Measurements from ENCODE around the gene KRTAP10-9. TPM values are rescaled to one million over a fixed set of nuclear protein-coding genes. Genes with fewer than 3 reads are reported as not detected.
A peak's percentile ranks its signal among the peaks of the same experiment; 100 is the strongest.

KRTAP10-9 gene
- total RNA-seq, 4 donors from 2014 or later: not detected

DNA sequence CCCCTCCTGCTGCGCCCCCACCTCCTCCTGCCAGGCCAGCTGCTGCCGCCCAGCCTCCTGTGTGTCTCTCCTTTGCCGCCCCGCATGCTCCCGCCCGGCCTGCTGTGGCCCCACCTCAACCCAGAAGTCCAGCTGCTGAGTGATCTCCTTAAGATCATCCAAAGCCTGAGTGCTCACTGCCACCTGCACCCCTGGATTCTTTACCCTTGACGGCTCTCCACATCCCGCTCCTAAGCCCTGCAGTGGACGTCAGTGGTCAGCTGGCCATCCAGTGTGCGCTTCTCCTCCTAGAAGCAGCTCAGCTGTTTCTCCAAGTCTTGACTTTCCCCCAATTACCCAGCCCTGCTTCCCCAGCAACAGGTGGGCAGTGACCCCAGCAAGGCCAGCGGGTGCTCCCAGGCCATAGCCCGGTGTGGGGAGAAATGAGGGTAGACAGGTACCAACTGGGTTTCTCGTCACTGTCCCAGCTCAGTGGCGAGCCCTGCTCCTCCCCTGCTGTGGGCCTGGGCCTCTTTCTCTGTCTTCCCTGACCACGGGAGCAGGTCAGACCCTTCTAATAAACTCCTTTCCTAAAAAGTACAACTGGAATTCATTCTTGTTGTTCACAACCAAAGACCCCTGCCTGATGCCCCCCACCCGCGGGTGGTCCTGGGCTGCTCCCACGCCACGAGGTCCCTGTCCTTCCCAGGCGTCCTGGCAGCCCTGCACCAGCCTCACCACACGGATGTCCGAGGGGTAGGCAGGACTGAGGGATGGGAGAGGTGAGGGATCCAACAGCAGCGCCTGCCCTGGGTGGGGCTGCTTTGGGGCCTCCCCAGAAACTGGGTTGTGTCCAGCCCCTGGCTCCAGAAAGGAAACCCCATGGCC is 25.1 kb upstream of the KRTAP10-9 start:
- peak; percentile 75 for DNase-seq (ENCODE audit: extremely low spot score)
- Histone ChIP-seq H3K4me3 (no peak overlapping the region), H3K9me3 (peaks cover 0 to 8% (median 5%) of the 10 kb centered on the region in 4 donors), H3K27me3 (peaks cover 0 to 57% (median 0%) of the 10 kb centered on the region in 4 donors), H3K27ac (replicated peaks in 1 of 4) (no peak overlapping the region), H3K36me3 (no peaks in the 10 kb centered on the region), H3K4me1 (no peaks in the 10 kb centered on the region)
- no peak for TF ChIP-seq CTCF (IDR thresholded peaks at IDR 0.05)
- no peak for TF ChIP-seq EP300 (IDR thresholded peaks at IDR 0.05)
- no peak for TF ChIP-seq POLR2AphosphoS5 (IDR thresholded peaks at IDR 0.05)
- no peak for TF ChIP-seq POLR2A (IDR thresholded peaks at IDR 0.05; ENCODE audit: low read depth)
- WGBS: 80% methylated on average over 19 of the region's 23 CpGs
- intact Hi-C loops (cut with DNase I): no loop called here

DNA sequence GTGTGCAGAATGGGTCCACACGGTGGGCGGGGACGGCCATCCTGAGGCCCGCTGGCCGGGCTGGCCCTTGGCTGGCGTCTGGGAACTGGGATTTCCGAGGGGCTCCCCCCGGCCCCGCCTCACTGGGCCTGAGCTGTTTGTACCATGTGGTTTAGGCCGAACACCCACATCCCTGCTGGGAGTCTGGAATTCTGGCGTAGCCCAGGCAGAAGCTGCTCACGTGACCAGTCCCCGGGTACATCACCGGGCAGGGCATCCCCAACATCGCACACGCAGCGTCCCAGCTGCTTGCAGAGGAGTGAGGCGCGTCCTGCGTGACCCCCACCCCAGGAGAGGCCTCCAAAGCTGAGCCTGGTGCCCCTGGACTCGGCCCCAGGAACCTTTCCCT is 24.4 kb upstream of the KRTAP10-9 start:
- intact Hi-C loops (cut with DNase I): no loop called here

GRCh38 chr21:44603109-44603875 is 23.6 kb upstream of the KRTAP10-9 start:
- intact Hi-C loops (cut with DNase I): no loop called here
- peaks cover 0 to 8% (median 5%) of the 10 kb centered on the region in 4 donors for H3K9me3 ChIP-seq
- DNase-seq (ENCODE audit: extremely low spot score): peak; percentile 70
- H3K4me1 ChIP-seq: no peaks in the 10 kb centered on the region
- TF ChIP-seq POLR2AphosphoS5 (IDR thresholded peaks at IDR 0.05): no peak
- no peak for TF ChIP-seq CTCF (IDR thresholded peaks at IDR 0.05)
- no peak overlapping the region for H3K4me3 ChIP-seq
- no peak overlapping the region for H3K27ac ChIP-seq (replicated peaks in 1 of 4)
- H3K36me3 ChIP-seq: no peaks in the 10 kb centered on the region
- H3K27me3 ChIP-seq: peaks cover 0 to 52% (median 0%) of the 10 kb centered on the region in 4 donors
- 36% methylated on average over 6 of the region's 17 CpGs for WGBS

More for the DNA sequence above, 24.4 kb upstream of the KRTAP10-9 start:
- no peak for TF ChIP-seq CTCF (IDR thresholded peaks at IDR 0.05)
- no peak for TF ChIP-seq POLR2A (IDR thresholded peaks at IDR 0.05; ENCODE audit: low read depth)
- no peak for TF ChIP-seq POLR2AphosphoS5 (IDR thresholded peaks at IDR 0.05)
- TF ChIP-seq EP300 (IDR thresholded peaks at IDR 0.05): no peak
- H3K27me3 ChIP-seq: peaks cover 0 to 57% (median 0%) of the 10 kb centered on the region in 4 donors
- H3K4me1 ChIP-seq: no peaks in the 10 kb centered on the region
- no peaks in the 10 kb centered on the region for H3K36me3 ChIP-seq
- no peak for DNase-seq (ENCODE audit: extremely low spot score)
- WGBS: 90% methylated on average over 2 of the region's 21 CpGs
- H3K9me3 ChIP-seq: peaks cover 0 to 8% (median 5%) of the 10 kb centered on the region in 4 donors
- no peak overlapping the region for H3K27ac ChIP-seq (replicated peaks in 1 of 4)
- H3K4me3 ChIP-seq: no peak overlapping the region

- intact Hi-C loops (cut with DNase I): no loop called here
- TF ChIP-seq CTCF (IDR thresholded peaks at IDR 0.05): no peak
- WGBS: 92% methylated on average over 8 of the region's 8 CpGs
Observed at GRCh38 chr21:44603911-44604310, 23.0 kb upstream of the KRTAP10-9 start.

More at GRCh38 chr21:44603911-44604310, 23.0 kb upstream of the KRTAP10-9 start:
- no peaks in the 10 kb centered on the region for H3K36me3 ChIP-seq
- H3K4me3 ChIP-seq: no peak overlapping the region
- no peak for DNase-seq (ENCODE audit: extremely low spot score)
- peaks cover 0 to 5% (median 4%) of the 10 kb centered on the region in 4 donors for H3K9me3 ChIP-seq
- H3K4me1 ChIP-seq: no peaks in the 10 kb centered on the region
- H3K27ac ChIP-seq (replicated peaks in 1 of 4): no peak overlapping the region
- H3K27me3 ChIP-seq: peaks cover 0 to 52% (median 0%) of the 10 kb centered on the region in 4 donors
